Thyroid gland (tissue), 4 donors: ENCODE data around the gene EPHB4. TPM values are rescaled to one million over a fixed set of nuclear protein-coding genes. Genes with fewer than 3 reads are reported as not detected.

ENCODE experiments used
- DNase-seq, 2 donors: peaks; one replicate each; pipeline ENCODE4 v3.0.0-alpha.2; 2019
- H3K27ac ChIP-seq, 3 donors: fragments of 200-600 bp; sonication (generic); 1 replicate in 2 of 3; 2 replicates in 1 of 3; pipeline ENCODE4 v1.5.1; 2016 to 2019; ENCODE audit warnings: mild to moderate bottlenecking in 1 of 3, moderate library complexity in 1 of 3
- H3K27me3 ChIP-seq: fragments of 200-600 bp; sonication (generic); one replicate; pipeline ENCODE4 v1.5.1; 2019
- H3K36me3 ChIP-seq, 2 donors: fragments of 200-600 bp; sonication (generic); one replicate each; pipeline ENCODE4 v1.5.1; 2016 to 2019
- H3K4me1 ChIP-seq, 2 donors: fragments of 200-600 bp; sonication (generic); one replicate each; pipeline ENCODE4 v1.5.1; 2017 to 2019
- H3K4me3 ChIP-seq, 3 donors: fragments of 200-600 bp; sonication (generic); replicated peaks in 1 of 3; 1 replicate in 2 of 3; 2 replicates in 1 of 3; pipeline ENCODE4 v1.5.1; 2016; ENCODE audit warnings: mild to moderate bottlenecking in 1 of 3
- H3K9me3 ChIP-seq: fragments of 200-600 bp; sonication (generic); one replicate; pipeline ENCODE4 v1.5.1; 2017
- CTCF ChIP-seq, 6 experiments: fragments of 200-600 bp in 3 of 6; fragments of 450-650 bp in 3 of 6; sonication (generic) in 3 of 6; IDR thresholded peaks; one replicate each; pipeline ENCODE4 v1.5.1; 2016 to 2019; ENCODE audit warnings: antibody characterized with exemption in 6 of 6, mild to moderate bottlenecking in 2 of 6, inconsistent platforms in 1 of 6, moderate library complexity in 1 of 6
- POLR2A ChIP-seq, 2 donors: fragments of 450-650 bp; IDR thresholded peaks; one replicate each; pipeline ENCODE4 v1.6.1; 2017; ENCODE audit warnings: antibody characterized with exemption in 2 of 2, mild to moderate bottlenecking in 2 of 2, moderate library complexity in 1 of 2
- WGBS, 2 donors: methylation state at CpG; one replicate each; pipeline ENCODE4 v1.1.5; 2017; 5-methylcytosine and 5-hydroxymethylcytosine counted together
- intact Hi-C: fragments of 100-400 bp; cut with DNase I; formaldehyde crosslinking; loops from one replicate; pipeline ENCODE4 v1.15.1; 2023
- microRNA-seq: library from miRNA; unstranded; fragments of <30 nt; microRNA quantifications from one replicate; pipeline ENCODE4, GENCODE V29; 2016
- small RNA-seq: library from RNA; depleted of rRNA; stranded (forward); fragments of <200 nt; gene quantifications from one replicate; pipeline ENCODE3, GENCODE V24; 2016
- total RNA-seq, 4 donors: library from RNA; depleted of rRNA; stranded (reverse); fragments of >200 nt; gene quantifications; one replicate each; pipeline ENCODE4 v1.2.3, GENCODE V29; 2016

Gene EPHB4
- total RNA-seq, 4 donors from 2014 or later, result 27.9 to 38.0 (median 35.1) TPM

- H3K4me1 ChIP-seq, result no peaks in the 10 kb centered on the region
- DNase-seq, result no peak
- TF ChIP-seq CTCF (IDR thresholded peaks at IDR 0.05) (no peak), POLR2A (IDR thresholded peaks at IDR 0.05) (no peak)
- H3K36me3 ChIP-seq, result no peaks in the 10 kb centered on the region
- intact Hi-C loops, result no loop called here
- no peak overlapping the region for H3K4me3 ChIP-seq
- no peak overlapping the region for H3K27ac ChIP-seq
- 86 to 87% methylated on average over 5 of the region's 5 CpGs for WGBS, 2 donors
- no peaks in the 10 kb centered on the region for H3K9me3 ChIP-seq
- no peaks in the 10 kb centered on the region for H3K27me3 ChIP-seq
Measured at GRCh38 chr7:100752994-100753393, 74.3 kb downstream of the EPHB4 start.

Small RNA genes within 50 kb of the gene (microRNA-seq; reads per million reads assigned to microRNA genes)
- not detected for gene MIR6875

Small RNA genes within 50 kb of the gene (small RNA-seq; reads per million reads assigned to genes)
- not detected for gene RN7SL750P

Other genes starting within 250 kb of the EPHB4 start
- 100 to 1,000 TPM in 1 of 4 donors, 10 to 100 TPM in 3; 55.0 to 107 (median 76.6) TPM for gene LRCH4, start 241.4 kb downstream of the EPHB4 start, total RNA-seq
- under 1 TPM; 0.13 to 0.88 (median 0.50) TPM for gene FBXO24, start 241.2 kb downstream of the EPHB4 start, total RNA-seq
- gene PCOLCE, start 225.2 kb downstream of the EPHB4 start, total RNA-seq, result 10 to 100 TPM; 12.9 to 36.3 (median 22.1) TPM
- 10 to 100 TPM in 3 of 4 donors, 1 to 10 TPM in 1; 9.1 to 22.7 (median 12.3) TPM for gene MOSPD3, start 215.0 kb downstream of the EPHB4 start, total RNA-seq
- under 1 TPM in 2 of 4 donors, not detected in 2; 0.22 to 0.27 TPM for gene TFR2, start 186.0 kb downstream of the EPHB4 start, total RNA-seq
- gene ACTL6B, start 171.1 kb downstream of the EPHB4 start, total RNA-seq, result under 1 TPM in 1 of 4 donors, not detected in 3; 0.93 TPM
- 100 to 1,000 TPM; 168 to 221 (median 186) TPM for gene GNB2, start 153.8 kb downstream of the EPHB4 start, total RNA-seq
- gene GIGYF1, start 133.3 kb downstream of the EPHB4 start, total RNA-seq, result 10 to 100 TPM; 30.5 to 46.9 (median 35.3) TPM
- 10 to 100 TPM; 15.8 to 44.8 (median 21.0) TPM for gene POP7, start 121.4 kb downstream of the EPHB4 start, total RNA-seq
- not detected for gene EPO, start 107.1 kb downstream of the EPHB4 start, total RNA-seq
- gene ZAN, start 93.9 kb downstream of the EPHB4 start, total RNA-seq, result under 1 TPM in 2 of 4 donors, not detected in 2; under 0.01 TPM
- 10 to 100 TPM; 15.2 to 27.9 (median 17.2) TPM for gene SLC12A9, start 25.2 kb upstream of the EPHB4 start, total RNA-seq
- 100 to 1,000 TPM in 3 of 4 donors, 10 to 100 TPM in 1; 64.5 to 122 (median 109) TPM for gene TRIP6, start 39.9 kb upstream of the EPHB4 start, total RNA-seq
- gene SRRT, start 47.6 kb upstream of the EPHB4 start, total RNA-seq, result 100 to 1,000 TPM in 1 of 4 donors, 10 to 100 TPM in 3; 62.5 to 109 (median 93.2) TPM
- gene UFSP1, start 62.2 kb upstream of the EPHB4 start, total RNA-seq, result 10 to 100 TPM in 1 of 4 donors, 1 to 10 TPM in 3; 7.4 to 10.4 (median 8.9) TPM
- 1 to 10 TPM; 1.0 to 4.8 (median 1.8) TPM for gene ACHE, start 68.4 kb upstream of the EPHB4 start, total RNA-seq
- under 1 TPM; under 0.01 to 0.29 (median 0.22) TPM for gene MUC3A, start 122.0 kb upstream of the EPHB4 start, total RNA-seq
- not detected for gene MUC12, start 142.0 kb upstream of the EPHB4 start, total RNA-seq
- gene MUC17, start 192.6 kb upstream of the EPHB4 start, total RNA-seq, result not detected